Measurements from ENCODE around the gene PTGER2.

The PTGER2 gene

DNA sequence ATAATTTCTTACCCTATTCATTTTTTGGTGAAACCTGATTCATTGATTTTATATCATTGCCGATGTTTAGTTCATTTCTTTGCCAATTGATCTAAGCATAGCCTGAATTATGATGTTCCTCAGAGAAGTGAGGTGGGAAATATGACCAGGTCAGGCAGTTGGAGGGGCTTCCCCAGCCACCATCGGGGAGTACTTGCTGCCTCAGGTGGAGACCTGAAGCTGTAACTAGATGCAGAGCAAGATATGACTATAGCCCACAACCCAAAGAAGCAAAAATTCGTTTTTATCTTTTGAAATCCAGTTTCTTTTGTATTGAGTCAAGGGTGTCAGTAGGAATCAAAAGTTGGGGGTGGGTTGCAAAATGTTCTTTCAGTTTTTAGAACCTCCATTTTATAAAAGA is 38.7 kb upstream of the PTGER2 start:
- peaks cover 0 to 2% of the 10 kb centered on the region in 2 donors for H3K27me3 ChIP-seq (ENCODE audit: control insufficient read depth in 1 of 2, insufficient read depth in 2 of 2, low read length in 2 of 2)
- H3K4me3 ChIP-seq (ENCODE audit: low read length in 2 of 2): no peak overlapping the region
- H3K9me3 ChIP-seq (ENCODE audit: control insufficient read depth in 2 of 2, low read length in 2 of 2): no peaks in the 10 kb centered on the region

DNA sequence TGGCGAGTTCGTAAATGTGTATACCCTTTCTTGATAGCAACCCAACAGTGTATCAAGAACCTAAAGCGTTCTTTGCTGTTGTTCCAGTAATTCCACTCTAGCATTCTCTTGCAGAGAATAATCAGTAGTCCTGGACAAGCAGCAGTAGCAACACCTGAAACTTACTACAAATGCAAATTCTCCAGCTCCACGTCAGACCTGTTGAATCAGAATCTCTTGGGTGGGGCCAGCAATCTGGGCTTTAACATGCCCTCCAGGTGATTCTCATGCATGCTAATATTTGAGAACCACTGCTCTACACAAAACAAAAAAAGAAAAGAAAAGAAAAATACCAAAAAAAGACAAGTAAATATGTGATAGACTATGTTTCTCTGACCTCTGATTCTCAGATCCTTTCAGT is 36.6 kb upstream of the PTGER2 start:
- Histone ChIP-seq H3K9ac (ENCODE audit: low read length in 2 of 2) (no peak overlapping the region), H3K4me1 (ENCODE audit: control insufficient read depth, insufficient read depth, low read length) (no peaks in the 10 kb centered on the region), H3K36me3 (ENCODE audit: control insufficient read depth in 2 of 2, insufficient read depth in 2 of 2, low read length in 2 of 2) (no peaks in the 10 kb centered on the region), H3K27me3 (ENCODE audit: control insufficient read depth in 1 of 2, insufficient read depth in 2 of 2, low read length in 2 of 2) (peaks cover 0 to under 1% of the 10 kb centered on the region in 2 donors), H3K9me3 (ENCODE audit: control insufficient read depth in 2 of 2, low read length in 2 of 2) (no peaks in the 10 kb centered on the region), H3K27ac (ENCODE audit: low read length) (no peak overlapping the region), H3K4me3 (ENCODE audit: low read length in 2 of 2) (no peak overlapping the region)

More for the DNA sequence above, 38.7 kb upstream of the PTGER2 start:
- Histone ChIP-seq H3K4me1 (ENCODE audit: control insufficient read depth, insufficient read depth, low read length) (no peaks in the 10 kb centered on the region), H3K27ac (ENCODE audit: low read length) (no peak overlapping the region), H3K36me3 (ENCODE audit: control insufficient read depth in 2 of 2, insufficient read depth in 2 of 2, low read length in 2 of 2) (no peaks in the 10 kb centered on the region), H3K9ac (ENCODE audit: low read length in 2 of 2) (no peak overlapping the region)

DNA sequence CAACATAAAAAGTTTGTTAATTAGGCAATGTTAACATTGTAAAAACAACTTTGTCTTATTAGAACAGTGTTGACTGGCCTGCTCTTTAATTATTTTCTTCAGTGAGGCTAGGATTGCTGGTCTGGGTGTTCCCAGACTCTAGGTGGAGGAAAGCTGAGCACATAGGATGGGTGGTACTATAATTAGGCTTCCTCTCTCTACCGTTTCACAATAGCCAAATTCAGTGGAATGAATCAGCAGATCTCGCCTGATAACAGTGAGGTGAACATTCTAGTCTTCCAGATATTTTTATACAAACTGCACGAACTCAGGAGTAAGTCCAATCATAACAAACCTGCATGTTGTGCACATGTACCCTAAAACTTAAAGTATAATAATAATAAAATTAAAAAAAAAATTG is 34.7 kb upstream of the PTGER2 start:
- no peak overlapping the region for H3K27ac ChIP-seq (ENCODE audit: low read length)
- H3K4me1 ChIP-seq (ENCODE audit: control insufficient read depth, insufficient read depth, low read length): no peaks in the 10 kb centered on the region
- H3K27me3 ChIP-seq (ENCODE audit: control insufficient read depth in 1 of 2, insufficient read depth in 2 of 2, low read length in 2 of 2): no peaks in the 10 kb centered on the region
- no peaks in the 10 kb centered on the region for H3K9me3 ChIP-seq (ENCODE audit: control insufficient read depth in 2 of 2, low read length in 2 of 2)
- no peak overlapping the region for H3K4me3 ChIP-seq (ENCODE audit: low read length in 2 of 2)
- H3K9ac ChIP-seq (ENCODE audit: low read length in 2 of 2): no peak overlapping the region
- no peaks in the 10 kb centered on the region for H3K36me3 ChIP-seq (ENCODE audit: control insufficient read depth in 2 of 2, insufficient read depth in 2 of 2, low read length in 2 of 2)

DNA sequence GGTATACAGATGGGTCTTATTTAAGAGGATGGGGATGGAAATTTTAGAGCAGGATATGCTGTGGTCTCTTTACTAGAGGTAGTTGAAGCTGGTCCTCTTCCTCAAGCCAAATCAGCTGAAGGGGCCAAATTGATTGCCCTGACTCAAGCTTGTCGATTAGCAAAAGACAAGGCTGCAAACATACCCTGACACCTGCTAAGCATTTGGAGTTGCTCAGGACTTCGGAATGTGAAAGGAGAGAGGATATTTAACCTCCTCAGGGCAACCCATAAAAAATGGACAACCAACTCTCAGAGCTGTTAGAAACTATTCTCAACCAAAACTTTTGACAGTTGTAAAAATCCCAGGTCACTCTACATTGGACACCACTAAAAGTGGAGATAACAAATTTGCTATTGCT is 31.0 kb upstream of the PTGER2 start:
- no peak overlapping the region for H3K9ac ChIP-seq (ENCODE audit: low read length in 2 of 2)

DNA sequence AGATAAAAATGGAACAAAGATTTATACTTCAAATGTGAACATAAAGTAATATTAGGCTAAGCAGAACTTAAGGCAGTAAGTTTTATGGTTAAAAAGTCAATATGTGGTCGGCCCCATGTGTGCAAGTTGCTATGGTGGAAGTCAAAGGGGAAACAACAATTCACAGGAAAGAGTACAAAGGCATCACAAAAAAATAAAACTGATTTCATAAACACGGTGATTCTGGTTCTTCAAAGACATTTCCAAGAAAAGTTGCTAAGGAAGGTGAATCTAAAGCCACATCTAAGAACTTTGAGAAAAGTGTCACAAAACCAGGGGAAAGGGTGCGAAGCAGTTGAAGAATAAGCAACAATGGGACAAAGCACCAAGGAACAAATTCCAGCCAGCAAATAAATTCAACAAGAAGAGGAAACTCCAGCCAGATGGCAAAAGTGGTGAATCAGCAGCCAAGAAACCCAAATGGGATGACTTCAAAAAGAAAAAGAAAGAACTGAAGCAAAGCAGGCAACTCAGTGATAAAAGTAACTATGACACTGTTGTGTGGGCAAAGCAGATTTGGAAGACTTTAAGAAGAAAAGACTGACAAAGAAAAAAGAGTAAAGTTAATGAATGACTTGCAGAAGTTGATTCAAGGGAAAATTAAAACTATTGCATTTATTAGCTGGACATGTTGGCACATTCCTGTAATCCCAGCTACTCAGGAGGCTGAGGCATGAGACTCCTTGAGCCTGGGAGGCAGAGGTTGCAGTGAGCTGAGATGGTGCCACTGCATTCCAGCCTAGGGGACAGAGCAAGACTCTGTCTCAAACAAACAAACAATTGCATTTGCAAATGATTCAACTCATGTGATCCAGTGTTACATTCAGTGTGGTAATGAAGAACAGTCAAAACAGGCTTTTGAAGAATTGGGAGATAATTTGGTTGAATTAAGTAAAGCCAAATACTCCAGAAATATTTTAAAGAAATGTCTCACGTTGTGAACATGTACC is 27.2 kb upstream of the PTGER2 start:
- no peak overlapping the region for H3K9ac ChIP-seq (ENCODE audit: low read length in 2 of 2)
- no peaks in the 10 kb centered on the region for H3K4me1 ChIP-seq (ENCODE audit: control insufficient read depth, insufficient read depth, low read length)
- peaks cover 0 to 2% of the 10 kb centered on the region in 2 donors for H3K9me3 ChIP-seq (ENCODE audit: control insufficient read depth in 2 of 2, low read length in 2 of 2)
- no peak overlapping the region for H3K4me3 ChIP-seq (ENCODE audit: low read length in 2 of 2)
- no peaks in the 10 kb centered on the region for H3K27me3 ChIP-seq (ENCODE audit: control insufficient read depth in 1 of 2, insufficient read depth in 2 of 2, low read length in 2 of 2)
- no peaks in the 10 kb centered on the region for H3K36me3 ChIP-seq (ENCODE audit: control insufficient read depth in 2 of 2, insufficient read depth in 2 of 2, low read length in 2 of 2)
- H3K27ac ChIP-seq (ENCODE audit: low read length): no peak overlapping the region

More for the DNA sequence above, 31.0 kb upstream of the PTGER2 start:
- Histone ChIP-seq H3K36me3 (ENCODE audit: control insufficient read depth in 2 of 2, insufficient read depth in 2 of 2, low read length in 2 of 2) (no peaks in the 10 kb centered on the region), H3K4me1 (ENCODE audit: control insufficient read depth, insufficient read depth, low read length) (no peaks in the 10 kb centered on the region), H3K27ac (ENCODE audit: low read length) (no peak overlapping the region), H3K9me3 (ENCODE audit: control insufficient read depth in 2 of 2, low read length in 2 of 2) (no peaks in the 10 kb centered on the region), H3K4me3 (ENCODE audit: low read length in 2 of 2) (no peak overlapping the region), H3K27me3 (ENCODE audit: control insufficient read depth in 1 of 2, insufficient read depth in 2 of 2, low read length in 2 of 2) (no peaks in the 10 kb centered on the region)

DNA sequence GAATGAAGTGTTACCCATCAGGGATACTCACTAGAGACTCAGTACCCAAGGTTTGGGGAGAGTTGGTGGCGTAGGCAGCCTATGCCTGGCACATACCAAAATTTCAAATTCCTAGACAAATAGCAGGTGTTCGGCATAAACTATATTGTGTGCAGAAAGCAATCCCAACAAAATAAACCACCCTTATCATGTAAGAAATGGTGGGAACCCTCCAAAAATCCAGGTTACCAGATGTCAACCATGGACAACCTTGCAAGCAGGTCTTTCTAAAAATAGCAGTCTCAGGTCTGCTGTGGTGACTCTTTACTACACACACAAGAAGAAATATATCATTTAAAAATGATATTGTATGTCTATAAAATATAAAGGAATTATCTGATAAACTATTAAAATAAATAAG is 17.7 kb upstream of the PTGER2 start:
- H3K4me1 ChIP-seq (ENCODE audit: control insufficient read depth, insufficient read depth, low read length): no peaks in the 10 kb centered on the region
- no peaks in the 10 kb centered on the region for H3K27me3 ChIP-seq (ENCODE audit: control insufficient read depth in 1 of 2, insufficient read depth in 2 of 2, low read length in 2 of 2)
- no peak overlapping the region for H3K9ac ChIP-seq (ENCODE audit: low read length in 2 of 2)
- H3K9me3 ChIP-seq (ENCODE audit: control insufficient read depth in 2 of 2, low read length in 2 of 2): no peaks in the 10 kb centered on the region
- no peaks in the 10 kb centered on the region for H3K36me3 ChIP-seq (ENCODE audit: control insufficient read depth in 2 of 2, insufficient read depth in 2 of 2, low read length in 2 of 2)
- H3K4me3 ChIP-seq (ENCODE audit: low read length in 2 of 2): no peak overlapping the region
- H3K27ac ChIP-seq (ENCODE audit: low read length): no peak overlapping the region

DNA sequence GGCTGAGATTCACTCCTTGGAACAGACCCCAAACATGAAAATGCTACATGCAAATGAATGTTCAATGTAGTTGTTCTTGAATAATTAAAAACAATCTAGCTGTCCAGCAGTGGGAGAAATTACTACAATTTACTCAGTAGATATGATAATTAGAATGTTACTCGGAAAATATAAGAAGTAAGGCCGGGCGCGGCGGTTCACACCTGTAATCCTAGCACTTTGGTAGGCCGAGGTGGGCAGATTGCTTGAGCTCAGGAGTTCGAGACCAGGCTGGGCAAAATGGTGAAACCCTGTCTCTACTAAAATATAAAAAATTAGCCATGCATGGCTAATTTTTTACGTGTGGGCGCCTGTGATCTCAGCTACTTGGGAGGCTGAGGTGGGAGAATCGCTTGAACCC is 15.3 kb upstream of the PTGER2 start:
- Histone ChIP-seq H3K27me3 (ENCODE audit: control insufficient read depth in 1 of 2, insufficient read depth in 2 of 2, low read length in 2 of 2) (no peaks in the 10 kb centered on the region), H3K27ac (ENCODE audit: low read length) (no peak overlapping the region), H3K36me3 (ENCODE audit: control insufficient read depth in 2 of 2, insufficient read depth in 2 of 2, low read length in 2 of 2) (no peaks in the 10 kb centered on the region), H3K9ac (ENCODE audit: low read length in 2 of 2) (no peak overlapping the region), H3K4me1 (ENCODE audit: control insufficient read depth, insufficient read depth, low read length) (no peaks in the 10 kb centered on the region), H3K9me3 (ENCODE audit: control insufficient read depth in 2 of 2, low read length in 2 of 2) (no peaks in the 10 kb centered on the region), H3K4me3 (ENCODE audit: low read length in 2 of 2) (no peak overlapping the region)

GRCh38 chr14:52299692-52300278 is 14.3 kb upstream of the PTGER2 start:
- no peaks in the 10 kb centered on the region for H3K27me3 ChIP-seq (ENCODE audit: control insufficient read depth in 1 of 2, insufficient read depth in 2 of 2, low read length in 2 of 2)
- no peaks in the 10 kb centered on the region for H3K9me3 ChIP-seq (ENCODE audit: control insufficient read depth in 2 of 2, low read length in 2 of 2)
- no peaks in the 10 kb centered on the region for H3K4me1 ChIP-seq (ENCODE audit: control insufficient read depth, insufficient read depth, low read length)
- H3K4me3 ChIP-seq (ENCODE audit: low read length in 2 of 2): no peak overlapping the region
- no peaks in the 10 kb centered on the region for H3K36me3 ChIP-seq (ENCODE audit: control insufficient read depth in 2 of 2, insufficient read depth in 2 of 2, low read length in 2 of 2)
- H3K9ac ChIP-seq (ENCODE audit: low read length in 2 of 2): no peak overlapping the region
- no peak overlapping the region for H3K27ac ChIP-seq (ENCODE audit: low read length)

- no peaks in the 10 kb centered on the region for H3K36me3 ChIP-seq (ENCODE audit: control insufficient read depth in 2 of 2, insufficient read depth in 2 of 2, low read length in 2 of 2)
These were observed 10.9 kb upstream of the PTGER2 start for GRCh38 chr14:52303236-52303635.

DNA sequence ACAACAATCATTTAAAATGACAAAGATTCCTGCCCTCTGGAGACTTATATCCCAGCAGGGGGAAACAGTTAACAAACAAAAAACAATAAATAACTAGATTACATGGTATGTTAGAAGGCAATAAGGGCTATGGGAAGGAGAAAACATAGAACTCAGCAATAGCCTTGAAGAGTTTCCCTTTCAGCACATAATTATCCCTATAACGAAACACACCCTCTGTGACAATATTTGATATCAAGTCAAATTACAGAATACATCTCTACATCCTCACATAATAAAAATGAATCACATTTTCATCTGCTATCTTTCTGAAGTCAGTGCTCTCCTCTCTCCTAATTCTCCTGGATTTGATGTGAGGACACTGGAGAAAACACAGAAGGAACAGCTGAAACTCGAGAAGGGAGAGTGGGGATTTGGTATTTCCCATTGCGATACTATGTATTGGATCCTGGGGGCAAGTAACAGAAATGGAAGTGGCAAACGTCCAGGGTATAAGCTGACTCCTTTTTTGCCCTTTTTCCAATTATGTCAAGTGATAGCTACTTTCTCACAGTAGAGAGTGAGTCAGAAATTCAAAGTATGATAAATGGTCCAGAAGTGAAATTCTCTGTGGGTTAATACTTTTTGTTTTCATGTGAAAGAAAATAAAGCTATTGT is 9.7 kb upstream of the PTGER2 start:
- Histone ChIP-seq H3K9me3 (ENCODE audit: control insufficient read depth in 2 of 2, low read length in 2 of 2) (no peaks in the 10 kb centered on the region), H3K9ac (ENCODE audit: low read length in 2 of 2) (no peak overlapping the region), H3K36me3 (ENCODE audit: control insufficient read depth in 2 of 2, insufficient read depth in 2 of 2, low read length in 2 of 2) (no peaks in the 10 kb centered on the region), H3K4me3 (ENCODE audit: low read length in 2 of 2) (no peak overlapping the region), H3K27me3 (ENCODE audit: control insufficient read depth in 1 of 2, insufficient read depth in 2 of 2, low read length in 2 of 2) (no peaks in the 10 kb centered on the region), H3K27ac (ENCODE audit: low read length) (no peak overlapping the region), H3K4me1 (ENCODE audit: control insufficient read depth, insufficient read depth, low read length) (no peaks in the 10 kb centered on the region)

More at GRCh38 chr14:52303236-52303635, 10.9 kb upstream of the PTGER2 start:
- no peaks in the 10 kb centered on the region for H3K4me1 ChIP-seq (ENCODE audit: control insufficient read depth, insufficient read depth, low read length)
- H3K27me3 ChIP-seq (ENCODE audit: control insufficient read depth in 1 of 2, insufficient read depth in 2 of 2, low read length in 2 of 2): no peaks in the 10 kb centered on the region
- H3K27ac ChIP-seq (ENCODE audit: low read length): no peak overlapping the region
- no peak overlapping the region for H3K9ac ChIP-seq (ENCODE audit: low read length in 2 of 2)
- no peaks in the 10 kb centered on the region for H3K9me3 ChIP-seq (ENCODE audit: control insufficient read depth in 2 of 2, low read length in 2 of 2)
- no peak overlapping the region for H3K4me3 ChIP-seq (ENCODE audit: low read length in 2 of 2)
